GM08714 (cell line): ENCODE results near the gene WDR37.

ENCODE experiments used
- H3K4me3 ChIP-seq: fragments of 200-500 bp; sonication (Bioruptor generic); 2 replicates; pipeline ENCODE4 v1.5.1; 2014; ENCODE audit warnings: mild to moderate bottlenecking, low read length, inconsistent platforms
- ZNF274 ChIP-seq: IDR thresholded peaks from 2 replicates; pipeline ENCODE4 v1.6.1; 2012; ENCODE audit warnings: mild to moderate bottlenecking, low read depth, low read length

The WDR37 gene

GRCh38 chr10:1100143-1100542, 44.0 kb downstream of the WDR37 start:
- no peak for TF ChIP-seq ZNF274

DNA sequence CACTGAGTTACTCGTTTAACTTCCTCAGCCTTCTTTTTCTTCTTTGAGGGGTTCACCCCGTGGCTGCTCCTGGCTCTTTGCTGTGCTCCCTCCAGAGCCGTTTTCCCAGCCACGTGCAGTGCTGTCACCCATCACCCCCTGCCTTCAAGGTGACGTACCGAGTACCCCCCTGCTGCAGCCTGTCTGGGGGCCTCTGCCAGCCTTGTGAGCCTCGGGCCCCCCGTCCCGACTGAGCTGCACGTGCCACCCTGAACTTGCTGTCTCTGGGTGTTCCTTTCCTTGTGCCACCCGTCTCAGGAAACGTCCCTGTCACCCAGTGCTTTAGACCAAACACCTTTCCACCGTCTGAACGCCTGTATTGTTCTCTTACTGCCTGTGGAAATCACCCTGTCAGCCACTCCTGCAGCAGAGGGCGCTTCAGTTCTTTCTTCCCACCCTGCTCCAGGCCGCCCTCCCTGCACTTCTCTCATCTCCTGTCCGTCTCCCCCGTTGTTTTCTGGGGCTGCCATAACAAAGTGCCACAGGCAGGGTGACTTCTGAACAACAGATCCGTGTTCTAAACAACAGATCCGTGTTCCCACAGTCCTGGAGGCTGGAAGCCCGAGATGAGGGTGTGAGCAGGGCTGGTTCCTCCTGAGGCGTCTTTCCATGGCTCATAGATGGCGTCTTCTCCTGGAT, 44.6 kb downstream of the WDR37 start:
- TF ChIP-seq ZNF274: no peak
- no peak overlapping the region for H3K4me3 ChIP-seq

More at GRCh38 chr10:1100143-1100542, 44.0 kb downstream of the WDR37 start:
- H3K4me3 ChIP-seq: no peak overlapping the region

DNA sequence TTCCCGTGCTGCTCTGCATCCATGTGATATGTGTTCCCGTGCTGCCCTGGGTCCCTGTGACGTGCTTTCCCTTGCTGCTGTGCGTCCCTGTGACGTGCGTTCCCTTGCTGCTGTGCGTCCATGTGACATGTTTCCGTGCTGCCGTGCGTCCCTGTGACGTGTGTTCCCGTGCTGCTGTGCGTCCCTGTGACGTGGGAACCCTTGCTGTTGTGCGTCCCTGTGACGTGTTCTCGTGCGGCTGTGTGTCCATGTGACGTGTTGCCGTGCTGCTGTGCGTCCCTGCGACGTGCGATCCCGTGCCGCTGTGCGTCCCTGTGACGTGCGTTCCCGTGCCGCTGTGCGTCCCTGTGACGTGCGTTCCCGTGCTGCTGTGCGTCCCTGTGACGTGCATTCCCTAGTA, 45.8 kb downstream of the WDR37 start:
- no peak for TF ChIP-seq ZNF274
- no peak overlapping the region for H3K4me3 ChIP-seq

GRCh38 chr10:1102416-1102815, 46.2 kb downstream of the WDR37 start:
- TF ChIP-seq ZNF274: no peak

DNA sequence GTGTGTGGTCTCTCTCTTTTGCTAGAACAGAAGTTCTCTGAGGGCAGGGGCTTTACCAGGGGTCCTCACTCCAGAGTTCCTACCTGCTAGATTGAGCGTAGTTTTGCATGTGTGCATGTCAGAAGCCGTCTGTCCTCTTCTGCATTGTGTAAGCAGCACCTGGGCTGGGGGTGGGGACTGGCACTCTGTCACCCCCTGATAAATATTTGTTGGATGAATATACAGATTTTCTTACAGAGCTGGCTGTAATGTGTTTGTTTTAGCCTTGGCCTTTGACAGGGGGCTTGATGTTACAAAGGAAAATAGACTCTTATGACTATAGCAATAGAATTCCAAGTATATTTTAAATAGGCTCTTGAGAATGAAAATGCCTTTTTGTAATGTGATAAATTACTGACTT, 46.6 kb downstream of the WDR37 start:
- TF ChIP-seq ZNF274: no peak
- H3K4me3 ChIP-seq: no peak overlapping the region

More at GRCh38 chr10:1102416-1102815, 46.2 kb downstream of the WDR37 start:
- H3K4me3 ChIP-seq: no peak overlapping the region

GRCh38 chr10:1103551-1103950, 47.4 kb downstream of the WDR37 start:
- no peak overlapping the region for H3K4me3 ChIP-seq
- TF ChIP-seq ZNF274: no peak

- no peak overlapping the region for H3K4me3 ChIP-seq
- no peak for TF ChIP-seq ZNF274
Measured at GRCh38 chr10:1104971-1105370, 48.8 kb downstream of the WDR37 start.

- no peak overlapping the region for H3K4me3 ChIP-seq
- no peak for TF ChIP-seq ZNF274
Measured at GRCh38 chr10:1107004-1107403, 50.8 kb downstream of the WDR37 start.

DNA sequence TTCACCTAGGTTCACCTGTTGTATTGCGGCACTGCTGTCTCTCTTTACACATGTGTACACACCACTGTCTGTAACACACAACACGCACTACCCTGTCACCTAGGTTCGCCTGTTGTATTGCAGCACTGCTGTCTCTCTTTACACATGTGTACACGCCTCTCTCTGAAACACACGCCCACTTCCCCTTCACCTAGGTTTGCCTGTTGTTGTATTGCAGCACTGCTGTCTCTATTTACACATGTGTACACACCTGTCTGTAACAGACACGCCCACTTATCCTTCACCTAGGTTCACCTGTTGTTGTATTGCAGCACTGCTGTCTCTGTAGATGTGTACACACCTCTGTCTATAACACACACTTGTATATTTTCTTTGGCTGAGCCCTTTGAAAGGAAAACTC, 51.5 kb downstream of the WDR37 start:
- TF ChIP-seq ZNF274: no peak
- no peak overlapping the region for H3K4me3 ChIP-seq

DNA sequence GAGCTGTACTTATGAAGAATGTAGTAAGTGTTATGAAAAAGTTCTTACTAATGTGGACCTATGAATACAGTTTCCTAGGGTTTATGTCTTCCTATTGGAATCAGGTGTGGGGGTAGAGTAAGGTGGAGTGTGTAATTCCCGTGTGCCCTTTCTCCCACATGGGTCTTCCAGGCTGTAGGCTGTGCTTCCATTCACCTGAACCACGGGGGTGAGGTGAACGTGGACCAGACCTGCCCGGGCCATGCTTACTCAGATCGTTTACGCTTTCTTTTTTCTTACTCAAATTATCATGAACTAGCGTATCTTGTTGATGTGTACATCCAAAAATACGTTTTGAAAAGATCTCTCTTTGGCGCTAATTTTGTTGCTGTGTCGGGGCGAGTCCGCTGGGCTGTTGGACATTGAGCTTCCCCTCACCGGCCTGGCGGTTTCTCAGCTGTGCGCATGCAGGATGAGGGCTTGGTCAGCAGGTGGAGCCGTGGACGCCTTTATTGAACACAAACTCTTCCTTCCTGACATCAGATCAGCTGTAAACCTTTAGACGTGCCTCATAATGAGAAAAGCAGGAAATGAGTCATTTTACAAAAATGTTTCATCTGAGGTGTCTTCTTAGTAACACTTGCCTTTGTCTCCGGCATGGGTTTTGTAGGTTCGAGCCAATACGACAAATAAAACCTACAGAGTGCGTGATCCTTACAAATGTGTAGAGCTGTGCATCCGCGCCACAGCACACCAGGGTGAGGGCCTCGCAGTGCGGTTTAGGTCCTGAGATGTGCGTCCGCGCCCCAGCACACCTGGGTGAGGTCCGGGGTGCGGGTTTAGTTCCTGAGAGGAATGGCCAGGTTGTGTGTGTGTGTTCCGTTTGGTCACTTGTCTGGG, 53.8 kb downstream of the WDR37 start:
- H3K4me3 ChIP-seq: no peak overlapping the region

GRCh38 chr10:1110674-1111119, 54.5 kb downstream of the WDR37 start:
- TF ChIP-seq ZNF274: no peak
- no peak overlapping the region for H3K4me3 ChIP-seq

More for the DNA sequence above, 53.8 kb downstream of the WDR37 start:
- TF ChIP-seq ZNF274: no peak

DNA sequence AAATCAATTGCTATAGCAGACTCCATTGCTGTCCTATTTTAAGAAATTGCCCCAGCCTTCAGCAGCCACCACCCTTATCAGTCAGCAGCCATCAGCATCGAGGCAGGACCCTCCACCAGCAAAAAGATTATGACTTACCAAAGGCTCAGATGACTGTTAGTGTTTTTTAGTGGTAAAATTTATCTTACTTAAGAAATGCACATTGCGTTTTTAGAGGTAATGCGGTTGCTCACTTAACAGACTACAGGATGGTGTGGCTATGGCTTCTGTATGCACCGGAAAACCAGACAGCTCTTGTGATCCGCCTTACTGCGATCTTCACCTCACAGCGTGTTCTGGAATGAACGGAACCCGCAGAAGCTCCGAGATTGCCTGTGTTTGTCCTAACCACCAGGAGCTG, 58.1 kb downstream of the WDR37 start:
- no peak overlapping the region for H3K4me3 ChIP-seq
- TF ChIP-seq ZNF274: no peak

GRCh38 chr10:1114719-1115606, 58.8 kb downstream of the WDR37 start:
- no peak overlapping the region for H3K4me3 ChIP-seq

DNA sequence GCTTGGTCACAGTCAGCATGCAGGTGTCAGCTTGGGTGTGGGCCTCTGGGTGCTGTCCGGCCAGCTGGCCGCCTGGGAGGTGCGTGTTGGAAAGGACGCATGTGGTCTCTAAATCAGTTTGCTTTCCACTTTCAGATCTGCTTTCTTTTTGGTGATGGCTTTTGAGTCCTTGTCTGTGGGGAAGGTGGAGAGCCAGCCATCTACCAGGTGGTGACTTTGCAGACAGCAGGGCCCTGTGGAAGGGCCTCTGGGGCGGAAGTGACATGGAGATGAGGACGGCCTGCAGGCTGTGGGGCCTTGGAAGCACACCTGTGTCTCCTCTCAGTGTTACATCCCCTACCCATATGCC, 59.4 kb downstream of the WDR37 start:
- no peak for TF ChIP-seq ZNF274
- no peak overlapping the region for H3K4me3 ChIP-seq

More at GRCh38 chr10:1114719-1115606, 58.8 kb downstream of the WDR37 start:
- TF ChIP-seq ZNF274: no peak
